Epidermal melanocyte (primary cell): ENCODE data around the gene LYZL1.
"Not testable (repeated sequence)": the region's sequence is repeated elsewhere in the genome, so short reads cannot be mapped to it uniquely, and the experiment has no call there.

Experiments
- DNase-seq: peaks from one replicate; pipeline ENCODE4 v3.0.0; 2011; ENCODE audit warnings: low spot score; ENCODE audit not compliant: insufficient read length

The LYZL1 gene

GRCh38 chr10:29288906-29289305 lies at the start of gene LYZL1:
Gene LYZL1, plus strand, starts transcription at chr10:29289070. Its CDS starts 2,798 bp downstream, at chr10:29291868.
- not testable (repeated sequence) for DNase-seq

DNA sequence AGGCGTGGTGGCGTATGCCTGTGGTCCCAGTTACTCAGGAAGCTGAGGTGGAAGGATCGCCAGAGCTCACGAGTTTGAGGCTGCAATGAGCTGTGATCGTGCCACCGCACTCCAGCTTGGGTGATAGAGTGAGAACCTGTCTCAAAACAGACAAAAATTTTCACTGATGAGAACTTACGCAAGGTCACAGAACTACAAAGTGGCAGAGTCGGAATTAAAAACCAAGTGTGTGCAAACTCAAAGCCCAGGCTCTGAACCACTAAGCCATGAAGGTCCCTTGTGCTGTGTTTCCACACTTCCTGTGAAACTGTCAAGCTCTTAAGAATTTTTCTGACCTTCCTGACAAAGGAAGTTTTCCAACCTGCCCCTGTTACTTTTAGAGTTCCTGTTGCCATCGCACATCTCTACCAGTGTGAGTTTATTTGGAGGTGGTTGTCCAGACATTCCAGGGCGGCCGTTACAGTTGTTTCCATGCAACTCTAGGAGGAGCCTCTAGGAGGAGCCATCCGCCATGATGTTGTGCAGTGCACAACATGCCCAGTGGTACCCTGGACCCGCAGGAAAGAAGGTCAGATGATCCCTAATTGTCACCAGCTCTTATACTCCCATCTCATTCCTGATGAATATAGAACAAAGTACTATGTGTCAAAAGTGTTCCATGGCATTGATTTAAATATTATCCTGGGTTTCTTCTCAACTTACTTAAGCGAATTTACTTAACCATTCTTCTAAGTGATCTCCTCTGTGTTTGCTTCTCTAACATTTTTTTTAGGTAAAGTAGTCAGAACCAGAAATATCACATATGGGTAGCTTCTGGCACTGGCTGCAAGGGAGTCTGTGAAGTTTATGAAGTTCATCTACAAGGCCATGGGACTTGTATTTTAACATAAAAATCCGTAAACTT lies 49.0 kb upstream of the LYZL1 start:
- DNase-seq, result no peak

DNA sequence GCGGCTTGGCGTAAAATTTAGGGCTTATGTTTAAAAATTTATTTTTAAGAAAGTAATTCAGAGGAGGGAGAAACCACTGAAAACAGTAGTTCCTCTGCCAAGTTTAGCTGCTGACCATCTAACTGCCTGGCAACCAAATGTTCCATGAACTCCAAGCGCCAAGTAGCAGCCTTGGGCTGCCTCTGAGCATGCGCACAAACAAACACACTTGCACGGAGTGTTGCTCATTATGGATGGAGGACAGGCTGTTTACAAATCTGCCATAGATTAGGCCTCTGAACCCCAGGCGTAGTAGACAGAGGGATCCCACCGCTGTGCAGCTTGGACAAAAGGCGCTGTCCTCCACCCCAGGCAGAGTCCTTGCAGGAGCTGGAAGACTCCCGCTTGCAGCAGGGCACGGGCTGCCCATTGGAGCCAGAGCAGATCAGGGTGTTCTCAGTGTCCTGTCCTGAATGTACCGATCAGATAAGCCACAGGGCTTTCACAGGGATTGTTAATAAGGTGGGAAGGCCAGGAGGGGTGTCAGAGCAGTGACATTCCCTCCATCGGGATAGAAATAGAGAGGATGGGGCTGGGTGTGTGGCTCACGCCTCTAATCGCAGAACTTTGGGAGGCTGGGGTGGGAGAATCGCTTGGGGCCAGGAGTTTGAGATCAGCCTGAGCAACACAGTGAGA lies 47.7 kb upstream of the LYZL1 start:
- DNase-seq, result no peak

GRCh38 chr10:29241925-29242324 lies 46.9 kb upstream of the LYZL1 start:
- DNase-seq, result no peak

- no peak for DNase-seq
These were observed 45.8 kb upstream of the LYZL1 start for GRCh38 chr10:29243066-29243465.

DNA sequence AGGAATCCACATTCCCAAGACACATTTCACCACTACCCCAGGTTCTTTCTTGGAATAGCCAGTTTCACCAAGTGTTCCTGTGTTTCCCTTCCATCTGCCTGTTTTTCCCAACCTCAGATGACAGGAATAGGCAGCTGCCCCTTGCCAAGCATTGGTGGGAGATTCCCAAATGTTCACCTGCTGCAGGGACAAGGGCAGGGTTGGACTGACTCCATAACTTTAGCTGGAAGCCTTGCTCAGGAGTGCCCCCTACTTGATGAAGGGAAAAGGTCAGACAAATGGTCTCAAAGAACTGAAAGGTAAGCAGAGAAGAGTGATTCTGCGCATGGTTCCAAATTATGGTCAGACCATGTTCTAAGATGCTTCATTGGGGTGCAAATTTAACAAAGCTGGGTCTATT lies 45.1 kb upstream of the LYZL1 start:
- no peak for DNase-seq

- no peak for DNase-seq
These were observed 43.9 kb upstream of the LYZL1 start for GRCh38 chr10:29244978-29245377.

DNA sequence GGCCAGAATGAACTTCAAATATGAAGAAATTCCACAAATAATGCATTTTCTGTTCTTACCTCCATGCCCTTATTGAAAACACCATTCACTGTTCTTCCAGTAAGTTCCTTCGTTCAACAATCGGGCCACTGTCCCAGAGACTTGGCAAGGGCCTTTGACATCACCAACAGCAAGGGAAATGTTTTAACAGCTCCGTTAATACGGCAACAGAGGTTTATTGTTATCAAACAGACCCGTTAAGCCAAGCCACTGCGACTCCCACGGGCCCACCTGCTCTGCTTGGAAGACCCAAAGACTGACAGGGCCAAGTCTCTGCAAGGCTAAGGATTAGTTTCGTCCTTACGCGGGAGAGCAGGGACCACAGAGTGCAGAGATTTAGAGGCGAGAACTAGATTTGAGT lies 43.4 kb upstream of the LYZL1 start:
- peak; percentile 73 for DNase-seq

- DNase-seq, result no peak
These were observed 42.4 kb upstream of the LYZL1 start for GRCh38 chr10:29246449-29246848.

DNA sequence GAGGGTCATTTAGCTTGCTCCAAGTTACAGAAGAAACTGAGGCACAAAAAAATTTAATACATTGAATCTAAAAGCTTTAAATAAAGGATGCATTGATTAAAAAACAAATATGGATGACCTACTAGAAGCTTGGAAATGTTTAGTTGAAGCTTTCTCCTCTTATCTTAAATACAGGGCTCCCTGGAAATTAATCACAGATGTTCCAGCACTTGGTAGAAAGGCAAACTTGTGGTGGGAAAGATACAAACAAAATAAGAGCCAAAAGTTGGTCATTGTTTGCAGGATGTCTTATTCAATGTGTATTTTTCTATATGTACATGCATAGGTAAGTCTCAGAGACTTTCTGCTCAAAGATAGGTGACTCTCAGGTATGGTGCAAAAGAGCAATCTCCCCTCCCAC lies 40.7 kb upstream of the LYZL1 start:
- no peak for DNase-seq

DNA sequence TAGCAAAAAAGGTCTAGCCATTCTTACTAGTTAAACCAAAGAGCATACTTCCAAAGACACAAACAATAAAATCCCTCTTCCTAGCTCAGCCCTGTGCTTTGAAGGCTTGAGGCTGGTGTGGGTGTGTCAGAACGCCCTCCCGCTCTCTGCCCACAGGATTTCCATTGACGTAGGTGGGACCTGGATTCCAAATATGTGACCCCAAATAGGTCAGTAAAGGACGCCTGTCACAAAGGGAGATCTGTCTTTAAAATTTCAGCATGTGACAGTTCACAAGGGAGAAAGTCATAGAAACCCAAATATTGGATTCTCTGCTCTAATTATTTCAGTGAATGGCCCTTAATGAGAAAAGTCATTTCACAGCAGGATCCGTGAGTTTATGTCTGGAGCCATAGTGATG lies 39.9 kb upstream of the LYZL1 start:
- DNase-seq, result no peak

- DNase-seq, result no peak
These were observed 38.8 kb upstream of the LYZL1 start for GRCh38 chr10:29250066-29250465.

DNA sequence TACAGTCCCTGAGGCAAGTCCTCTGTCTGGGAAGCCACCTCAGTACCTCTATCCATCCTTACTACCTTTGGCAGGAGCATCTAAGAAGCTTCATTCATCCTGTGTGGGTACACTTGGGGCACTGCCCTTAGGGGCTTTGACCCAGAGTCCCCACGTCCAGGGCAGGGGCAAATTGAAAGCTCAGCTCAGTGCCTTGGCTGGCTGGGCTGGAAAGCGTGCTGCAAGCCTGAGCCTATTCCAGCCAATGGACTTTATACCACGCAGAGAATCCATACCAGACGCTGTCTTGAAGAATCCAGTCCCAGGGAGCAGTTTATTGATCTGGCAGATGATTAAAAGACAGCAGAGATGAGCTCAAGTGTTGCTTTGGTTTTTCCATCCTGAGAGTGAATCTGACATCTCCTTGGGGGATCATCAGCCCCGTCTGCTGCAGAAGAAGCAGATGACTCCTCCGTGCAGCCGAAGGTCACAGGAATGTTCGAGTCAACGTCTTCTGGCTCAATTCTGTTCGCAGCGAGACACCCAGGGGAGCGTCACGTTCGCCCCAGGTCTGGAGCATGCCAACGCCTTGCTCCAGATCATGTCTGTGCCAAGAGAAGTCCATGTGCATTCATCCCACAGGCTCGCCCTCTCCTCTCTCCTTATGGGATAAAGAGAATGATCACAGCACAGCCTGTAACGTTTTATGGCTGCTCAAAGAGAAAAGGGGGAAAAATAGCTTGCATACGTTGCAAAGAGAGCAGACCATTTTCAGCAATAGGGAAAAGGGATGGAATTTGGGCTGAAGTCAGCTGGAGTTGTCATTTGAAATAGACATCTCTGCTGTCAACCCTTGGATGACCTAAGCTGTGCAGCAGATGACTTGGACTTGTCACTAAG lies 35.8 kb upstream of the LYZL1 start:
- DNase-seq, result no peak

DNA sequence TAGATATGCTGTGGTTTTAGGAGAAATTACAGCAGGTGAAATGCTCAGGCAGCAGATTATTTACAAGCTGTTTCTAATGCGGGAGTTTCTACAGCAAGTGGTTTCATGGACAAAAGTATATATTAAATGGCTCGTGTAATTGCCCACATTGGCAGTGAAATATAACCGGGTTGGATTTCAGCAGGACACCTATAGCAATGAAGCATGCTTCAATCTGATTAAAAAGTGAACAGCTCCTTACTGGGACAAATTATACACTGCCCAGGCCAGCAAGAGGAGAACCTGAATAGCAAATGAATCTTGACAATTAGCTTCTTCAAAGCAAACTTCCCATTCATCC lies 35.2 kb upstream of the LYZL1 start:
- no peak for DNase-seq

GRCh38 chr10:29254123-29255046 lies 34.5 kb upstream of the LYZL1 start:
- DNase-seq, result no peak

- no peak for DNase-seq
These were observed 33.8 kb upstream of the LYZL1 start for GRCh38 chr10:29255104-29255503.

DNA sequence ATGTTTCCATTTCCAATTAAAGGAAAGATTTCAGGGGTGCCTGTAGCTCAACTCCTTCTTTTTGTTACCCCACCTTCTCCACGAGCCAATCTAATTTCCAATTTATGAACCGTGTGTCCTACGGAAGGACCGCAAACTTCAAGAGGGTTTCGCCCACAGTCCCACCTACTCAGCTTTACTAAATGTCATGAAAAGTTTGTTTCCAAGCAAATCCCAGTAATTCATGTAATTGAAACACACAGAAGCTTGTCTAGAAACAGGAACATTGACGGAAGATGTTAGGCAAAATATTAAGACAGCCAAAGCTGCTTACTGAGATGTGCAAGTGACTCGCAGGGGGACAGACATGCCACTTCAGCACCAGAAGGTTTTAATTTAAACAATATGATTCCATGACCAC lies 32.9 kb upstream of the LYZL1 start:
- no peak for DNase-seq

GRCh38 chr10:29256586-29256985 lies 32.3 kb upstream of the LYZL1 start:
- no peak for DNase-seq

GRCh38 chr10:29257106-29257783 lies 31.6 kb upstream of the LYZL1 start:
- DNase-seq, result no peak

DNA sequence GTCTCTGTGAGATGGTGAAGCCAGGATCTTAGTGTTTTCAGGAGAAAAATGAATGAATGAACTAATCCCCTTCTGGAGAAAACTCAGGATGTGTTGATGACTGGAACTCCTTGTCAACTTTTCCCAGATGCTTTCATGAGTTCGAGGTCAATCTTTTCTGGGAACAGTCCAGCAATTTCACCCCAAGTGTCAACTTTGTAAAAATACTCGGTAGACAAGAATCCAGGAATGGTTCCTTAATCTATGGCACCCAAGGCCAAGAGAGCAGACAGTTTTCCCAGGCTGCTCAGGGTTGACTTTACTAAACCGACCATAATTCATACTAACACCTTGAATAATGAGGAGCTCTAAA lies 31.1 kb upstream of the LYZL1 start:
- DNase-seq, result no peak
